Kidney (tissue), 14 donors: Measurements from ENCODE around the gene RECK. TPM values are rescaled to one million over a fixed set of nuclear protein-coding genes. Genes with fewer than 3 reads are reported as not detected.
A peak's percentile ranks its signal among the peaks of the same experiment; 100 is the strongest.

Experiments
- DNase-seq, 5 donors: peaks; one replicate each; pipeline ENCODE4 v3.0.0-alpha.2; 2013 to 2020
- FAIRE-seq: peaks from 2 replicates; lab custom pipeline; 2012; peaks lifted over from hg19 to GRCh38; lab: Jason Lieb, UNC
- H3K27ac ChIP-seq, 2 donors: one replicate each; pipeline ENCODE4 v1.7.0; 2013; ENCODE audit warnings: low read depth in 2 of 2, low read length in 2 of 2, inconsistent platforms in 1 of 2
- H3K27me3 ChIP-seq: one replicate; pipeline ENCODE4 v1.7.1; 2013; ENCODE audit warnings: low read length, inconsistent platforms; ENCODE audit not compliant: control insufficient read depth, insufficient read depth
- H3K36me3 ChIP-seq, 3 donors: one replicate each; pipeline versions ENCODE4 v1.7.0 to v1.7.1; 2013; ENCODE audit warnings: low read length in 3 of 3, control low read depth in 1 of 3, inconsistent platforms in 1 of 3; ENCODE audit not compliant: insufficient read depth in 3 of 3, control insufficient read depth in 2 of 3
- H3K4me1 ChIP-seq, 3 donors: one replicate each; pipeline versions ENCODE4 v1.7.0 to v1.7.1; 2013; ENCODE audit warnings: low read length in 3 of 3, inconsistent platforms in 1 of 3, low read depth in 1 of 3; ENCODE audit not compliant: control insufficient read depth in 2 of 3, insufficient read depth in 2 of 3
- H3K4me3 ChIP-seq, 3 donors: one replicate each; pipeline versions ENCODE4 v1.7.0 to v1.8.1; 2013; ENCODE audit warnings: low read length in 3 of 3, control low read depth in 1 of 3, inconsistent platforms in 1 of 3
- H3K9ac ChIP-seq, 3 donors: one replicate each; pipeline versions ENCODE4 v1.7.0 to v1.7.1; 2013; ENCODE audit warnings: low read length in 3 of 3, control low read depth in 1 of 3, inconsistent platforms in 1 of 3
- H3K9me3 ChIP-seq, 3 donors: one replicate each; pipeline versions ENCODE4 v1.7.0 to v1.7.1; 2013; ENCODE audit warnings: low read length in 3 of 3, control low read depth in 1 of 3, inconsistent platforms in 1 of 3; ENCODE audit not compliant: control insufficient read depth in 2 of 3, insufficient read depth in 1 of 3
- intact Hi-C: fragments of 100-400 bp; cut with DNase I; formaldehyde crosslinking; loops from one replicate; pipeline ENCODE4 v1.11.1; 2022
- polyA plus RNA-seq: library from polyadenylated mRNA; stranded (reverse); fragments of 350-450 nt; fragmentation: Illumina TruSeq; extraction: RNeasy Lipid Tissue Mini Kit (QIAGEN cat#74804); gene quantifications from one replicate; pipeline ENCODE4 v1.2.3, GENCODE V29; 2014; ENCODE audit warnings: low read depth, low replicate concordance; ENCODE audit not compliant: insufficient read depth
- total RNA-seq: library from RNA; stranded (reverse); fragmentation: NEBNext Ultra II Directional; extraction: Animal tissue kit (Norgen Biotek cat#: 25700); gene quantifications from one replicate; pipeline ENCODE4 v1.2.1, GENCODE V29; 2021
- TF ChIP-seq, protein P1 (sequence below): IDR thresholded peaks from 3 replicates; pipeline ENCODE4 v1.5.1; 2012; ENCODE audit warnings: mild to moderate bottlenecking, moderate library complexity, borderline replicate concordance; ENCODE audit not compliant: insufficient read depth; ENCODE audit errors: extremely low read depth
- donor health status: control.
- donor health status: control.
- donor health status: control.
- donor health status: control.
- donor health status: control.
- donor health status: DM: yes; HTN: yes; CAD: no.
- donor health status: Normal renal cell carcinoma (clear cell type).

Gene RECK
- total and polyA plus RNA-seq, 2 donors from 2014 or later, result 4.5 to 10.4 TPM

- intact Hi-C loops, result no loop called here
- no peaks in the 10 kb centered on the region for H3K36me3 ChIP-seq
- no peak overlapping the region for H3K9ac ChIP-seq
- DNase-seq (no peak), FAIRE-seq (no peak)
- no peak overlapping the region for H3K4me3 ChIP-seq
- no peaks in the 10 kb centered on the region for H3K27me3 ChIP-seq
- no peak overlapping the region for H3K27ac ChIP-seq
- H3K4me1 ChIP-seq, result peaks cover 0 to 3% (median 0%) of the 10 kb centered on the region in 3 donors
- TF ChIP-seq, protein P1, sequence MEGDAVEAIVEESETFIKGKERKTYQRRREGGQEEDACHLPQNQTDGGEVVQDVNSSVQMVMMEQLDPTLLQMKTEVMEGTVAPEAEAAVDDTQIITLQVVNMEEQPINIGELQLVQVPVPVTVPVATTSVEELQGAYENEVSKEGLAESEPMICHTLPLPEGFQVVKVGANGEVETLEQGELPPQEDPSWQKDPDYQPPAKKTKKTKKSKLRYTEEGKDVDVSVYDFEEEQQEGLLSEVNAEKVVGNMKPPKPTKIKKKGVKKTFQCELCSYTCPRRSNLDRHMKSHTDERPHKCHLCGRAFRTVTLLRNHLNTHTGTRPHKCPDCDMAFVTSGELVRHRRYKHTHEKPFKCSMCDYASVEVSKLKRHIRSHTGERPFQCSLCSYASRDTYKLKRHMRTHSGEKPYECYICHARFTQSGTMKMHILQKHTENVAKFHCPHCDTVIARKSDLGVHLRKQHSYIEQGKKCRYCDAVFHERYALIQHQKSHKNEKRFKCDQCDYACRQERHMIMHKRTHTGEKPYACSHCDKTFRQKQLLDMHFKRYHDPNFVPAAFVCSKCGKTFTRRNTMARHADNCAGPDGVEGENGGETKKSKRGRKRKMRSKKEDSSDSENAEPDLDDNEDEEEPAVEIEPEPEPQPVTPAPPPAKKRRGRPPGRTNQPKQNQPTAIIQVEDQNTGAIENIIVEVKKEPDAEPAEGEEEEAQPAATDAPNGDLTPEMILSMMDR, result no peak
- H3K9me3 ChIP-seq, result no peaks in the 10 kb centered on the region
Observed at GRCh38 chr9:36040271-36040925, 3.7 kb downstream of the RECK start.

DNA sequence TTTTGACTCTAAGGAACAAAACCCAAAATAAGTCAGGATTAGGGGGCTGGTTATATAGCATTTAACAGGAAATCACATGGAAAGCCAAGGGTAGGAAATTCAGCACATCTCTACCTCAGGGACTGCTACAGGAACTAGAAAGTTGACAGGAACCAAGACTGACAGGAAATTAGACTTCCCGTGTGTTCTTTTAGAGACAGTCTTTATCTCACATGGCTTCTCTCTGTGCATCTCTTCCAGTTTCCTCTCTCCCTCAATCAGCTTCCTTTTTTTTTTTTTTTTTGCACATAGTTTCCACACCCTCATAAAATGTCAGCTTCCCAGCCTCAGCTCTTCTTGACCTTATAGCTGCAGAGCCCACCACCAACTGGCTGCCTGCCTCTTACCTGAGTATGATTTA, 4.8 kb downstream of the RECK start:
- peak in 1 of 5 donors; percentile 11 for DNase-seq
- Histone ChIP-seq H3K27me3 (no peaks in the 10 kb centered on the region), H3K4me1 (peaks cover 0 to under 1% (median 0%) of the 10 kb centered on the region in 3 donors), H3K4me3 (no peak overlapping the region), H3K36me3 (no peaks in the 10 kb centered on the region), H3K9ac (no peak overlapping the region), H3K27ac (no peak overlapping the region), H3K9me3 (no peaks in the 10 kb centered on the region)
- no peak for FAIRE-seq
- intact Hi-C loops, result no loop called here
- TF ChIP-seq, protein P1, result no peak

DNA sequence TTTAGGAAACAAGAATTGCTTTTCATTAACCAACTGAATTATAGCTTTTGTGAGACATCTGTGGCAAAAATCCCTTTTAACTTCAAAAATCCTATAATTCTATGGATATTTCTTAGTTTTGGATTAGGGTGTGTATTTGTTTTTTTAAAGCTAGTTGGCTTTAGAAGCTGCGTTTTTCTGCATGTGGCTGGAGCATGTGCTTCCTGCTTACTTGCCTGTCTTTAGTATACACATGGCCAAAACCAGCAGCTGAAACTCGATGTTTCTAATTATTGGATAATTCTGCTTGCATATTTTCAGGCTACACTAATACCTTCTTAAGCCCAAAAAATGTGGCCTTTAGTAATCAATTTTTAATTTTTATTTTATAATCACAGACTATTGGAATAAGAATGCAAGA, 8.9 kb downstream of the RECK start:
- intact Hi-C loops, result no loop called here
- Histone ChIP-seq H3K9me3 (no peaks in the 10 kb centered on the region), H3K9ac (no peak overlapping the region), H3K36me3 (no peaks in the 10 kb centered on the region), H3K27me3 (no peaks in the 10 kb centered on the region), H3K4me1 (no peaks in the 10 kb centered on the region), H3K4me3 (no peak overlapping the region), H3K27ac (no peak overlapping the region)
- DNase-seq (no peak), FAIRE-seq (no peak)
- TF ChIP-seq, protein P1, result no peak

DNA sequence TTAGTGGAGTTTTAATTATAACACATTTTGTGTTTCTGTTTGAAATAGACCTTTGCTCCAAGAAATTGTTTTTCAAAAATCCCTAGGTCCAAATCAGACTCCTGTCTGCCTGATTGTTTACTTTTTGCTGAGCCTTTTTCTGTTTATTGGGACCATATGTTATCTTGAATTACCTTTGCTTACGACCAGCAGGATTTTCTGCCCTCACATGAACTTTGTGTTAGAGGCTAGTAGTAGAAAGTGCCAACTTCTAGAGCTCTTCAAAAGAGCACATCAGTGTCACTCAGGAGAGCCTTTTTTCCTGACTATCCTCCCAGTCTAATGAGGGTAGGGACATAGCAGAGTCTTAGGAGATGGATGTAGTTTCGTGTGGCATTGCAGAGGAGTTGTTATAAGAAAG, 10.2 kb downstream of the RECK start:
- FAIRE-seq, result no peak
- TF ChIP-seq, protein P1, result no peak

More for the DNA sequence above, 10.2 kb downstream of the RECK start:
- intact Hi-C loops, result no loop called here
- no peak overlapping the region for H3K27ac ChIP-seq
- no peak overlapping the region for H3K9ac ChIP-seq
- no peak overlapping the region for H3K4me3 ChIP-seq
- H3K9me3 ChIP-seq, result no peaks in the 10 kb centered on the region
- no peaks in the 10 kb centered on the region for H3K36me3 ChIP-seq
- no peak for DNase-seq
- H3K4me1 ChIP-seq, result no peaks in the 10 kb centered on the region
- H3K27me3 ChIP-seq, result no peaks in the 10 kb centered on the region
